OCI-LY1 (cell line): Measurements from ENCODE around the gene AKTIP.
"Not testable (repeated sequence)": the region's sequence is repeated elsewhere in the genome, so short reads cannot be mapped to it uniquely, and the experiment has no call there.

Source experiments
- CTCF ChIP-seq: fragments of 200-600 bp; sonication (generic), shearing (Covaris generic); IDR thresholded peaks from 2 replicates; pipeline ENCODE4 v1.5.1; 2017; ENCODE audit warnings: mild to moderate bottlenecking, antibody characterized with exemption, low read length, moderate library complexity, mixed read lengths
- EZH2 ChIP-seq: fragments of 200-600 bp; sonication (generic), shearing (Covaris generic); IDR thresholded peaks from 2 replicates; pipeline ENCODE4 v1.8.0; 2017; ENCODE audit warnings: borderline replicate concordance, mixed run types, mild to moderate bottlenecking, antibody characterized with exemption, low read length, moderate library complexity, mixed read lengths

GRCh38 chr16:53539759-53540718 is 37.0 kb upstream of the AKTIP start:
- not testable (repeated sequence) for TF ChIP-seq CTCF, EZH2
